Transverse colon (tissue), 4 donors: ENCODE measurements around the gene ARL6IP5. TPM values are rescaled to one million over a fixed set of nuclear protein-coding genes. Genes with fewer than 3 reads are reported as not detected.

ENCODE experiments used
- DNase-seq: peaks from one replicate; pipeline ENCODE4 v3.0.0-alpha.2; 2019
- H3K27ac ChIP-seq, 4 donors: fragments of 200-600 bp; sonication (generic); 2 replicates each; pipeline ENCODE4 v1.5.1; 2016 to 2018; ENCODE audit warnings: inconsistent platforms in 4 of 4
- H3K27me3 ChIP-seq: fragments of 200-600 bp; sonication (generic); 2 replicates; pipeline ENCODE4 v1.5.1; 2017; ENCODE audit warnings: inconsistent platforms
- H3K36me3 ChIP-seq, 4 donors: fragments of 200-600 bp; sonication (generic); 2 replicates each; pipeline ENCODE4 v1.5.1; 2017 to 2019; ENCODE audit warnings: inconsistent platforms in 4 of 4
- H3K4me1 ChIP-seq, 4 donors: fragments of 200-600 bp; sonication (generic); 2 replicates each; pipeline ENCODE4 v1.5.1; 2017 to 2020; ENCODE audit warnings: inconsistent platforms in 4 of 4
- H3K4me3 ChIP-seq, 4 donors: fragments of 200-600 bp; sonication (generic); 1 replicate in 1 of 4; 2 replicates in 3 of 4; pipeline versions ENCODE4 v1.5.1 to v1.6.1; 2017 to 2019; ENCODE audit warnings: inconsistent platforms in 4 of 4
- H3K9me3 ChIP-seq, 2 donors: fragments of 200-600 bp; sonication (generic); 2 replicates each; pipeline ENCODE4 v1.5.1; 2017 to 2019; ENCODE audit warnings: inconsistent platforms in 2 of 2
- EP300 ChIP-seq: sonication (generic); formaldehyde crosslinking; IDR thresholded peaks from one replicate; pipeline ENCODE4 v1.6.1; 2017; ENCODE audit warnings: antibody characterized with exemption, low read depth
- POLR2A ChIP-seq: fragments of 450-650 bp; IDR thresholded peaks from one replicate; pipeline ENCODE4 v1.6.1; 2016; ENCODE audit warnings: antibody characterized with exemption, mild to moderate bottlenecking, moderate library complexity
- POLR2AphosphoS5 ChIP-seq, 3 donors: sonication (generic); formaldehyde crosslinking; IDR thresholded peaks; one replicate each; pipeline ENCODE4 v1.6.1; 2016; ENCODE audit warnings: antibody characterized with exemption in 3 of 3
- WGBS, 2 donors: methylation state at CpG; one replicate each; pipeline ENCODE4 v1.1.5; 2018; ENCODE audit warnings: low coverage in 1 of 2; 5-methylcytosine and 5-hydroxymethylcytosine counted together
- in situ Hi-C, 4 donors: fragments of 200-750 bp; cut with MboI; loops; one replicate each; pipeline versions ENCODE4 v1.15.0 to v1.15.1; 2017; ENCODE audit warnings: low sequenced_read_pairs in 3 of 4, low pct_ligation_motif_present in 1 of 4, low pct_unique_long_range_greater_than_20kb in 1 of 4
- intact Hi-C: fragments of 100-400 bp; cut with DNase I; formaldehyde crosslinking; loops from one replicate; pipeline ENCODE4 v1.15.1; 2023; ENCODE audit warnings: low total_unique reads
- total RNA-seq, 4 donors: library from RNA; depleted of rRNA; stranded (reverse); fragments of >200 nt; gene quantifications; one replicate each; pipeline ENCODE4 v1.1.0, GENCODE V29; 2016
- TF ChIP-seq, protein P1 (sequence below), 5 experiments: fragments of 200-600 bp in 3 of 5; fragments of 450-650 bp in 2 of 5; sonication (generic) in 3 of 5; IDR thresholded peaks; 1 replicate in 2 of 5; 2 replicates in 3 of 5; pipeline ENCODE4 v1.5.1; 2016 to 2017; ENCODE audit warnings: antibody characterized with exemption in 5 of 5, inconsistent platforms in 3 of 5, mild to moderate bottlenecking in 2 of 5, moderate library complexity in 1 of 5

ARL6IP5 gene
- total RNA-seq, 4 donors from 2014 or later, result 22.7 to 130 (median 68.0) TPM

GRCh38 chr3:69063636-69064035 lies 21.1 kb upstream of the ARL6IP5 start:
- Histone ChIP-seq H3K4me1 (no peaks in the 10 kb centered on the region), H3K9me3 (no peaks in the 10 kb centered on the region), H3K36me3 (peaks cover 0 to 55% (median 16%) of the 10 kb centered on the region in 4 donors), H3K4me3 (no peak overlapping the region), H3K27ac (no peak overlapping the region), H3K27me3 (no peaks in the 10 kb centered on the region)
- in situ Hi-C loops (no loop called here), intact Hi-C loops (no loop called here)
- no peak for DNase-seq
- TF ChIP-seq, protein P1, sequence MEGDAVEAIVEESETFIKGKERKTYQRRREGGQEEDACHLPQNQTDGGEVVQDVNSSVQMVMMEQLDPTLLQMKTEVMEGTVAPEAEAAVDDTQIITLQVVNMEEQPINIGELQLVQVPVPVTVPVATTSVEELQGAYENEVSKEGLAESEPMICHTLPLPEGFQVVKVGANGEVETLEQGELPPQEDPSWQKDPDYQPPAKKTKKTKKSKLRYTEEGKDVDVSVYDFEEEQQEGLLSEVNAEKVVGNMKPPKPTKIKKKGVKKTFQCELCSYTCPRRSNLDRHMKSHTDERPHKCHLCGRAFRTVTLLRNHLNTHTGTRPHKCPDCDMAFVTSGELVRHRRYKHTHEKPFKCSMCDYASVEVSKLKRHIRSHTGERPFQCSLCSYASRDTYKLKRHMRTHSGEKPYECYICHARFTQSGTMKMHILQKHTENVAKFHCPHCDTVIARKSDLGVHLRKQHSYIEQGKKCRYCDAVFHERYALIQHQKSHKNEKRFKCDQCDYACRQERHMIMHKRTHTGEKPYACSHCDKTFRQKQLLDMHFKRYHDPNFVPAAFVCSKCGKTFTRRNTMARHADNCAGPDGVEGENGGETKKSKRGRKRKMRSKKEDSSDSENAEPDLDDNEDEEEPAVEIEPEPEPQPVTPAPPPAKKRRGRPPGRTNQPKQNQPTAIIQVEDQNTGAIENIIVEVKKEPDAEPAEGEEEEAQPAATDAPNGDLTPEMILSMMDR (IDR thresholded peaks at IDR 0.05), result no peak
- TF ChIP-seq POLR2A (no peak), EP300 (no peak), POLR2AphosphoS5 (IDR thresholded peaks at IDR 0.05) (no peak)
- WGBS, 2 donors, result 61 to 75% methylated on average over 2 of the region's 2 CpGs

- DNase-seq, result no peak
- H3K9me3 ChIP-seq, result no peaks in the 10 kb centered on the region
- TF ChIP-seq EP300, result no peak
- TF ChIP-seq POLR2A, result no peak
- TF ChIP-seq, protein P1 (IDR thresholded peaks at IDR 0.05), result no peak
- no peak for TF ChIP-seq POLR2AphosphoS5 (IDR thresholded peaks at IDR 0.05)
- H3K27ac ChIP-seq, result no peak overlapping the region
- no peaks in the 10 kb centered on the region for H3K4me1 ChIP-seq
- no peak overlapping the region for H3K4me3 ChIP-seq
- H3K27me3 ChIP-seq, result no peaks in the 10 kb centered on the region
- peaks cover 0 to 39% (median 13%) of the 10 kb centered on the region in 4 donors for H3K36me3 ChIP-seq
- in situ Hi-C loops, result no loop called here
- 88 to 90% methylated on average over 5 to 6 of the region's 6 CpGs for WGBS, 2 donors
- intact Hi-C loops, result no loop called here
These were observed 19.3 kb upstream of the ARL6IP5 start for GRCh38 chr3:69065318-69065964.

- in situ Hi-C loops (no loop called here), intact Hi-C loops (no loop called here)
- Histone ChIP-seq H3K27me3 (no peaks in the 10 kb centered on the region), H3K9me3 (no peaks in the 10 kb centered on the region), H3K27ac (no peak overlapping the region), H3K36me3 (peaks cover 0 to 39% (median 10%) of the 10 kb centered on the region in 4 donors), H3K4me1 (no peaks in the 10 kb centered on the region), H3K4me3 (no peak overlapping the region)
- TF ChIP-seq, protein P1 (IDR thresholded peaks at IDR 0.05), result no peak
- WGBS, 2 donors, result 65 to 80% methylated on average over 4 of the region's 4 CpGs
- DNase-seq, result no peak
These were observed 18.6 kb upstream of the ARL6IP5 start for GRCh38 chr3:69066121-69066520.

GRCh38 chr3:69072928-69073327 lies 11.8 kb upstream of the ARL6IP5 start:
- H3K36me3 ChIP-seq, result peaks cover 0 to 13% (median 6%) of the 10 kb centered on the region in 4 donors
- intact Hi-C loops, result no loop called here
- H3K9me3 ChIP-seq, result no peaks in the 10 kb centered on the region
- no peak overlapping the region for H3K27ac ChIP-seq
- WGBS, 2 donors, result 93 to 95% methylated on average over 3 of the region's 3 CpGs
- H3K4me3 ChIP-seq, result no peak overlapping the region
- TF ChIP-seq POLR2AphosphoS5 (IDR thresholded peaks at IDR 0.05), result no peak
- no peak for TF ChIP-seq POLR2A
- TF ChIP-seq EP300, result no peak
- TF ChIP-seq, protein P1 (IDR thresholded peaks at IDR 0.05), result no peak
- in situ Hi-C loops, result no loop called here
- no peaks in the 10 kb centered on the region for H3K27me3 ChIP-seq
- no peak for DNase-seq
- peaks cover 0 to 11% (median 5%) of the 10 kb centered on the region in 4 donors for H3K4me1 ChIP-seq
